Activated T-cell treated with anti-CD3 and anti-CD28 coated beads for 1 hour (primary cell): Measurements from ENCODE around the gene RPEL1.
"Not testable (repeated sequence)": the region's sequence is repeated elsewhere in the genome, so short reads cannot be mapped to it uniquely, and the experiment has no call there.

Experiments used
- DNase-seq: peaks from one replicate; pipeline ENCODE4 v3.0.0-alpha.2; 2020; ENCODE audit warnings: low read depth

The RPEL1 gene

DNA sequence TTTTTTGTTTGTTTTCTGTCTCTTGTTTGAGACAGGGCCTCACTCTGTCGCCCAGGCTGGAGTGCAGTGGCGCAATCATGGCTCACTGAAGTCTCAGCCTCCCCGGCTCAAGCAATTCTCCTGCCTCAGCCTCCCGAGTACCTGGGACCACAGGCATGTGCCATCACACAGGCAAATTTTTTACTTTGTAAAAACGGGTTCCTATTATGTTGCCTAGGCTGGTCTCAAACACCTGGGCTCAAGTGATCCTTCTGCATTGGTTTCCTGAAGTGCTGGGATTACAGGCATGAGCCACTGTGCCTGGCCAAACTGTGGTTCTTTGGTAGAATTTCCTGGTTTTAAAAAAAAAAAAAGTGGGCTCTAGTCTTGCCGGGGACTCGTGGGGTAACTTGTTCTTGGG, at the start of gene RPEL1:
Gene RPEL1 (plus strand): TSS at position 301 of the 400 bp plus-strand sequence. CDS start 110 bp downstream, outside the sequence.
- not testable (repeated sequence) for DNase-seq

GRCh38 chr10:103196516-103196915, 49.2 kb upstream of the RPEL1 start:
- no peak for DNase-seq

DNA sequence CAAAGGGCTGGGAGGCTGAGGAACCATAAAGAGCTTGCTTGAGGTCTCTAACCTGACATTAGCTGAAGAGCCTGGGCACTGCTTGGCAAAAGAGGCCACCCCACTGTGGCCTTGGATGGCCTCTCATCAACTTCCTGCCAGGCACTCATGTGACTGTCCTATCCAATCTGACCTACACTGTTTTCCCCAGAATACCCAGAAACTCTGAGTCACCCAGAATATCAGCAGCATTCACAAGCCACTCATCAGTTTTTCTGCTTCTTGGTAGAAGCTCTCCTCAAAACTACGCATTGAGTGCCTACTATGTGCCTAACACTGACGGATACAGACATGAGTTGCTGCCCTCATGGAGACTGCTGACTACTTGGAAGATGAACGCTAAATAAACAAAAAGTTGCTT, 48.5 kb upstream of the RPEL1 start:
- DNase-seq = no peak

DNA sequence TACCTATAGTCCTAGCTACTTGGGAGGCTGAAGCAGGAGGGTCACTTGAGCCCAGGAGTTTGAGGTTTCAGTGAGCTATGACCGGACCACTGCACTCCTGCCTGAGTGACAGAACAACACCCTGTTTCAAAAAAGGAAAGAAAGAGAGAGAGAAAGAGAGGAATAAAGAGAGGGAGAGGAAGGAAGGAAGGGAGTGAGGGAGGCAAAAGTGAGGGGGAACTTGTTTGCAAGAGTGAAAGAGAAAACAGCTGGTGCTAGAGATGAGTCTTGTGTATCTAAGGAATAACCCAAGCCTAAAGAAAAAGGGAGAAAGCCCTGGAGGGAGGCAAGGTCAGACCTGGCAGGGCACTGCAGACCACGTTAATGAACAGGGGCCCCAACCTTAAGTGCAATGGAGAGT, 47.8 kb upstream of the RPEL1 start:
- no peak for DNase-seq

DNA sequence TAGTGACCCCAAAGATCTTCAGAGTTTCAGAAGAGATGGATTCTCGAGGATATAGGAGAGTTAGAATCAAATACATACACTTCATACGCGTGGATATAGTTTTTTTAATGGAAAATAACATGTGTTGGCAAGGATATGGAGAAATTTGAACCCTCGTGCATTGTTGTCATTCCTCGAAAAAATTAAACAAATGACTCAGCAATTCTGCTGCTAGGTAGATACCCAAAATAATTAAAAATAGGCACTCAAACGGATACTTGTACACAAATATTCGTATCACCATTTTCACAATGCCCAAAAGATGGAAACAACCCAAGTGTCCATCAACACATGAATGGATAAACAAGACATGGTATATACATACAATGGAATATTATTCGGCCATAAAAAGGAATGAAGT, 47.0 kb upstream of the RPEL1 start:
- DNase-seq = no peak

DNA sequence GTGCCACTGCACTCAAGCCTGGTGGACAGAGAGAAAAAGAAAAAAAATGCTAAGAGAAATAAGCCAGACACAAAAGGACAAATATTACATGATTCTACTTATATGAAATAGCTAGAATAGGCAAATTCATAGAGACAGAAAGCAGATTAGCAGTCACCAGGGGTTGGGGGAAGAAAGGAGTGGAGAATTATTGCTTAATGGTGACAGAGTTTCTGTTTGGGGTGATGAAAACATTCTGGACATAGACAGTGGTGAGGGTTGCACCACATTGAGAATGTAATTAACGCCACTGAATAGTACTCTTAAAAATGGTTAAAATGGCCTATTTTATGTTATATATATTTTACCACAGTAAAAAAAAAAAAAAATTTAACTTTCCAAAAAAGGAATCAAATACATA, 46.2 kb upstream of the RPEL1 start:
- no peak for DNase-seq

DNA sequence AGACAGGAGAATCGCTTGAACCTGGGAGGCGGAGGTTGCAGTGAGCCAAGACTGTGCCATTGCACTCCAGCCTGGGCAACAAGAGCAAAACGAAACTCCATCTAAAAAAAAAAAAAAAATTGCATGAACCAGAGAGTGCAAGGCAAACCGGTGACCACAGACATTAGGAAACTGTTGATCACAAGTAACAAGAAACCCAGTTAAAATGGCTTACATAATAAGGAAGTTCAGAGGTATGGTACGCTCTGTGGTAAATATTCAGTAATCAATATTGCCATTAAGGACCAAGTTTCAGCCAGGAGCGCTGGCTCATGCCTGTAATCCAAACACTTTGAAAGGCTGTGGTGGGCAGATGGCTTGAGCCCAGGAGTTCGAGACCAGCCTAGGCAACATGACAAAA, 43.4 kb upstream of the RPEL1 start:
- DNase-seq = no peak

GRCh38 chr10:103203466-103203865, 42.2 kb upstream of the RPEL1 start:
- DNase-seq = no peak

DNA sequence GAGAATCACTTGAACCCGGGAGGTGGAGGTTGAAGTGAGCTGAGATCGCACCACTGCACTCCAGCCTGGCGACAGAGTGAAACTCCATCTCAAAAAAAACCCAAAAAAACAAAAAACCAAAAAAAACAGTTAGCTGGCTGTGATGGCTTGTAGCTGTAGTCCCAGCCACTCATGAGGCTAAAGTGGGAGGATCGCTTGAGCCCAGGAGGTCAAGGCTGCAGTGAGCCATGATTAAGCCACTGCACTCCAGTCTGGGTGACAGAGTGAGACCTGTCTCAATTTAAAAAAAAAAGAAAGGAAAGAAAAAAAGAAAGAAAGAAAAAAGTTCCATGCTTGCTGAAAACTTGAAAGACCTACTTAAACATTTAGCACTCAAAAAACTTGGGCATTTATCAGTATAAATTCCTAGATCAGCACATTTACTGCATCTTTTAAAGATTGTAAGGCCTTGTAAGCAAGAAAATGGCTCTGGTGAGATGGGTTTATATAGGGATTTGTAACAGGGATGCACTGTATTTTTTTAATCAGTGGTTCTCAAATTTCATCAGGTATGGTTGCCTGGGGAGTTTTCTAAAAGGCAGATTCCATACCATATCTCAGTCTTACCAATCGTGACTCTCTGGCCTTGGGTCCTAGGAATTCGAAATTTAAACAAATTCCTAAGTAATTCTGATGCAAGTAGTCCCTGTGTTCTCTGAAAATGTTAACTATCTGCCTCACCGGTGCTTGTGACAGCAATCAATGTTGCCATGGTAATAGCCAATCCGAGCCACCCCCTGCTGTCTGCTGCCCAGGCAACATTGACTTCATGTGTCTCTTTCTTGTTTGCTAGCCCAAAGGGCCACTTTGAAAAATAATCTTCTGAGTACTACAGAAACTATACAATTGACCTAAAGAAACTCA, 41.1 kb upstream of the RPEL1 start:
- no peak for DNase-seq

DNA sequence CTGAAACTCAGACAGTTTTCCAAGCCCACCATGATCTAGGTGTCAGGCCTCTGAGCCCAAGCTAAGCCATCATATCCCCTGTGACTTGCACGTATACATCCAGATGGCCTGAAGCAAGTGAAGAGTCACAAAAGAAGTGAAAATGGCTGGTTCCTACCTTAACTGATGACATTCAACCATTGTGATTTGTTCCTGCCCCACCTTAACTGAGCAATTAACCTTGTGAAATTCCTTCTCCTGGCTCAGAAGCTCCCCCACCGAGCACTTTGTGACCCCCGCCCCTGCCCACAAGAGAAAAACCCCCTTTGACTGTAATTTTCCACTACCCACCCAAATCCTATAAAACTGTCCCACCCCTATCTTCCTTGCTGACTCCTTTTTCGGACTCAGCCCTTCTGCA, 40.3 kb upstream of the RPEL1 start:
- not testable (repeated sequence) for DNase-seq

- DNase-seq = not testable (repeated sequence)
Observed at GRCh38 chr10:103206715-103207114, 39.0 kb upstream of the RPEL1 start.

- no peak for DNase-seq
Observed at GRCh38 chr10:103207141-103207540, 38.5 kb upstream of the RPEL1 start.

GRCh38 chr10:103207643-103208042, 38.0 kb upstream of the RPEL1 start:
- not testable (repeated sequence) for DNase-seq

GRCh38 chr10:103210262-103210661, 35.4 kb upstream of the RPEL1 start:
- not testable (repeated sequence) for DNase-seq

DNA sequence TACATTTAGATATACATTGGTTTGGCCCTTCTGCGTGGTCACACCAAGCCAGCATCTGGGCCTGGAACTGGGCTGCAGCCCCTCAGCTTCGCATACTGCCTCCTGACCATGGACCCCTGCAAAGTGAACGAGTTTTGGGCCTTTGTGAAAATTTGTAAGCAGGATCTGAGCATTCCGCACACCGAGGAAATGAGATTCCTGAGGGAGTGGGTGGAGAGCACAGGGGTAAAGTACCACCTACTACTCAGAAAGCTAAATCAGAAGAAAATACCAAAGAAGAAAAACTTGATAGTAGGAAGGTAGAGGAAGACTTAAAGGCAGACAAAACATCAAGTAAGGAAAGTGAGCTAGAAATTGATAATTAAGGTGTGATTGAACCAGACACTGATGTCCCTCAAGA, 30.1 kb upstream of the RPEL1 start:
- DNase-seq = no peak

DNA sequence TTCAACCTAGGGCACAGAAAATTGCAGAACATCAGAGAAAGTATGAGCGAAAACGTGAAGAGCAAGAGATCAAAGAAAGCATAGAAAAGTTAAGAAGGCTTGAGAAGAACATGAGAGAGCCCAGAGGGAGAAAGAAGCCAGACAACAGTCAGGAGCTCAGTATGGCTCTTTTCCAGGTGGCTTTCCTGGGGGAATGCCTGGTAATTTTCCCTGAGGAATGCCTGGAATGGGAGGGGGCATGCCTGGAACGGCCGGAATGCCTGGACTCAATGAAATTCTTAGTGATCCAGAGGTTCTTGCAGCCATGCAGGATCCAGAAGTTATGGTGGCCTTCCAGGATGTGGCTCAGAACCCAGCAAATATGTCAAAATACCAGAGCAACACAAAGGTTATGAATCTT, 29.3 kb upstream of the RPEL1 start:
- not testable (repeated sequence) for DNase-seq

GRCh38 chr10:103224133-103224532, 21.6 kb upstream of the RPEL1 start:
- DNase-seq = no peak

- not testable (repeated sequence) for DNase-seq
Observed at GRCh38 chr10:103224721-103225120, 21.0 kb upstream of the RPEL1 start.

DNA sequence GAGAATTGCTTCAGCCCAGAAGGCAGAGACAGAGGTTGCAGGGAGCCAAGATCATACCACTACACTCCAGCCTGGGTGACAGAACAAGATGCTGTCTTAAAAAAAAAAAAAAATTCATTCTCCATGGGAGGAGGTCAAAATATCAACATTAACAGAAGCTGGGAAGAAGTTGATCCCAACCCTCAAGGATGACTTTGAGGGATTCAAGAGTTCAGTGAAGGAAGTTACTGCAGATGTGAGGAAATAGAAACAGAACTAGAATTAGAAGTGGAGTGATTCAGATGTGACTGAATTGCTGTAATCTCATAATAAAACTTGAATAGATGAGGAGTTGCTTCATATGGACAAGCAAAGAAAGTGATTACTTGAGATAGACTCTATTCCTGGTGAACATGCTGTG, 19.7 kb upstream of the RPEL1 start:
- no peak for DNase-seq

DNA sequence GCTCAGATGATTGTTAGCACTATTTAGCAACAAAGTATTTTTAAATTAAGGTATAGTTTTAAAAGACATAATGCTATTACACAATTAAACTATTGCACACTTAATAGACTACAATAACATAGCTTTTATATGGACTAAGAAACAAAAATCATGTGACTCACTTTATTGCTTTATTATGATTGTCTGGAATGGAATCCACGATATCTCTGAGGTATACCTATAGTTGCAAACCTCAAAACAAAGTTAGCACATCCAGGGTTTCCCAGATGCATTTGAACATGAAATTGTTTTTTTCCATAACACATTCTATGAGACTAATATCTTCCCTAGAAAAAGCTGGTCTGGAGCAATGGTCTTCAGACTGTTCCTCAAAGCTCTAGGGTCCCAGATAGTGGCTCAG, 18.3 kb upstream of the RPEL1 start:
- no peak for DNase-seq

GRCh38 chr10:103231047-103231551, 14.6 kb upstream of the RPEL1 start:
- no peak for DNase-seq

DNA sequence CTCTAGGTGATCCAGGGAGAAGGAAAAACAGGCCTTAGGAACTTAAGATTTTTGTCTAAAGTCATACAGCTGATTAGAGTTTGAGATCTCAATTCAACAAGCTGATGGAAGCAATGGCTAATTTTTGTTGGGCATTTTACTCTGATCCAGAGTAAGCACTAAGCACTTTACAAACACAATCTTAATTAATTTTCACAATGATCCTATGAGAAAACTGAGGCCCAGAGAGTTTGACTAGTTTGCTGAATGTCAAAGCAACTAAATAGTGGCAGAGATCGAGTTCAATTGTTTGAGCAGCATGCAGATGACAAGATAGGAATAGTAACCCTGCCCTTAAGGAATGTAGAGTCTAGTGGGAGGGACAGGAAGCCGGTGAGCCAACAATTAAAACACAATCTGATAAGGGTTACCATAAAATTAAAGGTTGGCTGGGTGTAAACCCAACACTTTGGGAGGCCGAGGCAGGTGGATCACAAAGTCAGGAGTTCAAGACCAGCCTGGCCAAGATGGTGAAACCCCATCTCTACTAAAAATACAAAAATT, 13.5 kb upstream of the RPEL1 start:
- DNase-seq = no peak

GRCh38 chr10:103232772-103233488, 12.8 kb upstream of the RPEL1 start:
- no peak for DNase-seq
